GM10266 (cell line): ENCODE data around the gene FAM221B.

Experiments
- DNase-seq: peaks from one replicate; pipeline ENCODE4 v3.0.0; 2012; ENCODE audit errors: extremely low spot score
- TF ChIP-seq, protein P1 (sequence below): IDR thresholded peaks from 2 replicates; pipeline ENCODE4 v1.5.1; 2012; ENCODE audit warnings: mild to moderate bottlenecking, low read depth; ENCODE audit not compliant: control insufficient read depth, insufficient read depth; ENCODE audit errors: missing control alignments

The FAM221B gene

DNA sequence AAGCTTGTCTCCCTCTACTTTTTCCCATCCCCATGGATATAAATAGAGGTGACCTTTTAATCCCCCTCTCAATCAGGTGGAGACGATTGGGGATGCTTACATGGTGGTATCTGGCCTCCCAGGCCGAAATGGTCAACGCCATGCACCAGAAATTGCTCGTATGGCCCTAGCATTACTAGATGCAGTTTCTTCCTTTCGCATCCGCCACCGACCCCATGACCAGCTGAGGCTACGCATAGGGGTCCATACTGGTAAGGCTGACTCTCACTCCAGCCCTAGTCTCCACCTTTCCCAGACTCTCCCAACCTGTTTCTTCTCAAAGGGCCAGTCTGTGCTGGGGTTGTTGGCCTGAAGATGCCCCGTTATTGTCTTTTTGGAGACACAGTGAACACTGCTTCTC is 20.1 kb downstream of the FAM221B start:
- TF ChIP-seq, protein P1, sequence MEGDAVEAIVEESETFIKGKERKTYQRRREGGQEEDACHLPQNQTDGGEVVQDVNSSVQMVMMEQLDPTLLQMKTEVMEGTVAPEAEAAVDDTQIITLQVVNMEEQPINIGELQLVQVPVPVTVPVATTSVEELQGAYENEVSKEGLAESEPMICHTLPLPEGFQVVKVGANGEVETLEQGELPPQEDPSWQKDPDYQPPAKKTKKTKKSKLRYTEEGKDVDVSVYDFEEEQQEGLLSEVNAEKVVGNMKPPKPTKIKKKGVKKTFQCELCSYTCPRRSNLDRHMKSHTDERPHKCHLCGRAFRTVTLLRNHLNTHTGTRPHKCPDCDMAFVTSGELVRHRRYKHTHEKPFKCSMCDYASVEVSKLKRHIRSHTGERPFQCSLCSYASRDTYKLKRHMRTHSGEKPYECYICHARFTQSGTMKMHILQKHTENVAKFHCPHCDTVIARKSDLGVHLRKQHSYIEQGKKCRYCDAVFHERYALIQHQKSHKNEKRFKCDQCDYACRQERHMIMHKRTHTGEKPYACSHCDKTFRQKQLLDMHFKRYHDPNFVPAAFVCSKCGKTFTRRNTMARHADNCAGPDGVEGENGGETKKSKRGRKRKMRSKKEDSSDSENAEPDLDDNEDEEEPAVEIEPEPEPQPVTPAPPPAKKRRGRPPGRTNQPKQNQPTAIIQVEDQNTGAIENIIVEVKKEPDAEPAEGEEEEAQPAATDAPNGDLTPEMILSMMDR = no peak
- DNase-seq = no peak

DNA sequence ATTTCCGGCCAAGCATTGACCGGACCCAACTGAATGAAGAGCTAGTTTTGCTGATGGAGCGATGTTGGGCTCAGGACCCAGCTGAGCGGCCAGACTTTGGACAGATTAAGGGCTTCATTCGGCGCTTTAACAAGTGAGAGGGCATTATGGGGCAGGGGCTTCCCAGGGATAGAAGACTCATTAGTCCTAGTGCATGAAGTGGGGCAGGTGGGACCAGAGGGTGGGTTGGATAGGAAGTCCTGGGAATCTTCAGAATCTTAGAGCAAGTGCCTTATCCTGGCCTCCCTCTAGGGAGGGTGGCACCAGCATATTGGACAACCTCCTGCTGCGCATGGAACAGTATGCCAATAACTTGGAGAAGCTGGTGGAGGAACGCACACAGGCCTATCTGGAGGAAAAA is 22.4 kb downstream of the FAM221B start:
- TF ChIP-seq, protein P1 = no peak
- no peak for DNase-seq

DNA sequence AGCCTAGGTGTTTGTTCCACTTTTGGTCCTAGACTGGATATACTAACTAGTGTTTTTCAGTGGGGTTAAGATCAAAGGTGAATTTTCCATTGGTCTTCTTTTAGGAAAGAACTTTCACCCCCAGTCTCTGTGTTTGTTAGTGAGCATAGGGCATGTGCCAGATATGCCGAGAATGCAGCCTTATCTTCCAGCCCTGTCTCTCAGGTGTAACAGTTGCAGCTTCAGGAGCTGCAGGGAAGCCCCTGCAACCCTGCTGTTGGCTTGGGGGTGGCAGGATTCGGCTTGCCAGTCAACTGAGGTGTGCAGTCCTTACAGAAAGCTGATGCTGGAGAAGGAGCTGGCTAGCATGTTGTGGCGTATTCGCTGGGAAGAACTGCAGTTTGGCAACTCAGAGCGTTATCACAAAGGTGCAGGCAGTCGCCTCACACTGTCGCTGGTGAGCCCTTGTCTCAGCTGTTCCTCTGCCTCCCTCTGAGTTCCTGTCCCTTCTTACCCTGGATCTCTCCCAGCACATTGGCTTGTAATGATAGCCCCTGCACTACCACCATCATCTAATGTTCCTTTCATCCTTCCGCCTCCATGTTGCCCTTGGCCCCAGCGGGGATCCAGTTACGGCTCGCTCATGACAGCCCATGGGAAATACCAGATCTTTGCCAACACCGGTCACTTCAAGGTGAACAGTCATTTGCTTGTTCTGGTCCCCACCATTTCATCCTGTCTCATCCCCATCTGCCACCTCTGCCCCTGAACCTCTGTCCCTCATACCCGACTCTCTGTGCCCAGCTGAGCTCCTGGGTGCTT is 27.0 kb downstream of the FAM221B start:
- TF ChIP-seq, protein P1 = no peak
- DNase-seq = no peak

DNA sequence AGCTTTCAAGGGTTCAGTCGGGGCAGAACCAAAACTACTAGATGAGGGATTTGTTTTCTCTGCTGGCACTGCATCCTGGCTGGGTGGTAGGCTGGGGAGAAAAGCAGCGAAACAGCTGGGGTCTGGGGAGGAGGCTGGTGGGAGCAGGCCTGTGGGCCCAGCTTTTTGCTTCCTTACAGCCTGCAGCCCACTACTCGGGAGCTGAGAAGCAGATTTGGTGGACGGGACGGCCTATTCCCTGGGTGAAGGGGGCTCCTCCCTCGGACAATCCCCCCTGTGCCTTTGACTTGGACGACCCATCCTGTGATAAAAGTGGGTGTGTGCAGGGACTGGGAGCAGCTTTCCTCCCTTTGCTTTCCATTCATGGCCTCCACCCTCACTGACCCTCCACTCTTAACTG is 28.0 kb downstream of the FAM221B start:
- DNase-seq = no peak
- TF ChIP-seq, protein P1 = no peak

DNA sequence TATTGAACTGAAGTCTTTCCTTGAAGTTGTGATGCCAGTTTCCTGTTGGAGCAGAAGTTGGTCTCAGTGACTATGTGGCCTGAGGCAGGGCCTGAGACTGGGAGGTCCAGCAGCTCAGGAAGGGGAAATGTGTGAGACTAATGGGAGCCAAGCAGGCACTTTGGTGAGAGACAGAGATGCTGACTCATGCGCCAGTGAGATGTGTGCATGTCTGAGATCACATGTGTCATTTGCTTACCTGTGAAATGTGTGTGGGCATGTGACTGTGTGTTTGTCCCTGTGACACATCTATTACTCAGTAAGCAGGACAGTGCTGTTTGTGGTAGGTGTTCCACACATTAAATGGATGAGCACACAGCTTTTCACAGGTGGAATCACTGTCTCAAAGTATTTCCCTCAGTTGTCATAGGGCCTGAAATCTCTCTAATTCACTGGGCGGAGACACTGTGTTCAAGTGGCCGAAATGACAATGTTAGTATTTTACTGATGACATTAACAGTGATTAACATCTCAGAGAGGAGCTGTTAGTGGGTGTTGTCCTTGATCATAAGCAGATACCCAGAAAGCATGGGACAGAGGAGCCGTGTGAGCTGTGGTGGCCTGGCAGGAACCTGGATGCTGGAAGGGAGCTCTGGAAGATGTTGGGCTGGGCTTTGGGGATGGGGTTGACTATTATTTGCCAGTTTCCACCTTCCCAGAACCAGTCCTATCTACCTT is 29.7 kb downstream of the FAM221B start:
- TF ChIP-seq, protein P1 = no peak
- DNase-seq = no peak

DNA sequence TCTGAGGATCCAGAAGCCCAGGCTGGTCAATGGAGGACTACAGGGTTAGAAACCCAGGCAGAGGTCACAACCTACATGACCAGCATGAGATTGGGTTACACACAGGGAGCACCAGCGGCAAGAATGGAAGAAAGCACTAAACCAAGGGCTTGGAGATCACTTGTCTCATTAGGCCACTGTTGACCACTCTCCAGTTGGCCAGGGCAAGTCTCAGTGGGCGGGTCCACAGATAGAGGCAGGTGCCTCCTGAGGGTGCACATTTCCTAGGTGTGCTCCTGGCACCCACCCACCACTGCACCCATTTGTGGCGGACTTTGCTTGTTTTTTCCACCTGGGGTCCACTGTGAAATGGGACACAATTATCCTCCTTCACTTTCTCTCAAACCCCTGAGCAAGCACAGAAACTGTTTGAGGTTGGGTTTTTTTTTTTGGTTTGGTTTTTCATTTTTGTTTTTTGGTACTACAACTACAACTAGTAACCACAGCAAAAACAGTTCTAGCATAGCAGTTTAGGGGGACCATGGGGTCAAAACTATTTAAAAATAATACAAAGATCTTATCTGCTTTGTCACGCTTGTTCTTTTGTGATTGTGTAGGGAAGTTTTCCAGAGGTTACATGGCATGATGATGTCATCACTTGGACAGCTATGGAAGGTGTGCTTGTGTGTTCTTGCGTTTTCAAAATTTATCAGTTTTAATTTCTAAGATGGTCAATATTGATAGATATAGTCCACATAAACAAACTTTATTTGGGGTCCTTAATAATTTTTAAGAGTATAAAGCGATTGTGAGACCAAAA is 31.0 kb downstream of the FAM221B start:
- DNase-seq = no peak
- TF ChIP-seq, protein P1 = no peak
